HCT116 (cell line): ENCODE results near the gene TUT4.

Experiments used
- CTCF ChIP-seq, 3 experiments: fragments of 200-600 bp in 1 of 3; sonication (generic) in 1 of 3; IDR thresholded peaks in 2 of 3; conservative IDR thresholded peaks in 1 of 3; 2 replicates each; pipeline ENCODE4 v1.5.1; 2012 to 2017; ENCODE audit warnings: low read depth in 2 of 3, low read length in 2 of 3, antibody characterized with exemption in 1 of 3, borderline replicate concordance in 1 of 3, control low read depth in 1 of 3, mild to moderate bottlenecking in 1 of 3, mixed read lengths in 1 of 3, mixed run types in 1 of 3, moderate library complexity in 1 of 3; ENCODE audit not compliant: insufficient read depth in 1 of 3
- EZH2phosphoT487 ChIP-seq: fragments of 200-600 bp; IDR thresholded peaks from 2 replicates; pipeline ENCODE4 v1.6.1; 2018; ENCODE audit warnings: antibody characterized with exemption, borderline replicate concordance
- POLR2AphosphoS5 ChIP-seq: IDR thresholded peaks from 2 replicates; pipeline ENCODE4 v1.6.1; 2011; ENCODE audit warnings: mild to moderate bottlenecking, low read depth, low read length, moderate library complexity
- REST ChIP-seq: IDR thresholded peaks from 2 replicates; pipeline ENCODE4 v1.6.1; 2012; ENCODE audit warnings: low read depth
- ZNF274 ChIP-seq: fragments of 200-500 bp; sonication (Bioruptor generic); IDR thresholded peaks from 2 replicates; pipeline ENCODE4 v1.6.1; 2014; ENCODE audit warnings: mild to moderate bottlenecking, low read depth, low read length, inconsistent platforms

GRCh38 chr1:52399629-52400028 lies 153.3 kb downstream of the TUT4 start:
- TF ChIP-seq CTCF (IDR thresholded peaks at IDR 0.05 in 2 of 3, conservative IDR thresholded peaks at IDR 0.05 in 1 of 3; ENCODE audit: borderline replicate concordance in 1 of 3, insufficient read depth in 1 of 3, low read depth in 2 of 3, low read length in 2 of 3) (no peak), POLR2AphosphoS5 (no peak), REST (no peak), ZNF274 (no peak), EZH2phosphoT487 (no peak)
